Right cardiac atrium (tissue), 5 donors: ENCODE data around the gene ACACB. TPM values are rescaled to one million over a fixed set of nuclear protein-coding genes. Genes with fewer than 3 reads are reported as not detected.

Source experiments
- ATAC-seq, 2 donors: fragments of 200-7000 bp; cut with Tn5 transposase; one replicate each; pipeline versions ENCODE4 v1.8.0 to v1.9.1; 2020; ENCODE audit warnings: moderate library complexity in 2 of 2, mild to moderate bottlenecking in 1 of 2
- DNase-seq, 3 donors: peaks; one replicate each; pipeline ENCODE4 v3.0.0-alpha.2; 2020
- H3K27ac ChIP-seq: one replicate; pipeline ENCODE4 v1.5.1; 2013; ENCODE audit warnings: mild to moderate bottlenecking, low read length, control low read depth, moderate library complexity
- H3K27me3 ChIP-seq: one replicate; pipeline ENCODE4 v1.6.1; 2013; ENCODE audit not compliant: control insufficient read depth, insufficient read depth
- H3K4me1 ChIP-seq: one replicate; pipeline ENCODE4 v1.6.1; 2013; ENCODE audit warnings: low read length; ENCODE audit not compliant: control insufficient read depth, insufficient read depth
- H3K4me3 ChIP-seq: one replicate; pipeline ENCODE4 v1.5.1; 2013; ENCODE audit warnings: low read length, control low read depth
- H3K9me3 ChIP-seq: one replicate; pipeline ENCODE4 v1.6.1; 2013; ENCODE audit warnings: low read length; ENCODE audit not compliant: control insufficient read depth
- whole genome bisulfite sequencing: extraction: QIAGEN DNeasy Blood & Tissue Kit; methylation state at CpG from one replicate; pipeline ENCODE4 v1.1.7; 2013; 5-methylcytosine and 5-hydroxymethylcytosine counted together
- intact Hi-C, 4 donors: fragments of 100-400 bp; cut with DNase I; formaldehyde crosslinking; loops; one replicate each; pipeline versions ENCODE4 v1.11.0 to v1.14.0; 2022 to 2023
- polyA plus RNA-seq: library from polyadenylated mRNA; stranded (reverse); fragments of 200-250 nt; gene quantifications from one replicate; pipeline ENCODE4 v1.2.3, GENCODE V29; 2013
- total RNA-seq, 4 donors: library from RNA; stranded (reverse); fragmentation: NEBNext Ultra II Directional; extraction: Animal tissue kit (Norgen Biotek cat#: 25700); gene quantifications; one replicate each; pipeline ENCODE4 v1.2.1, GENCODE V29; 2021
- donor health status: healthy with polysubstance abuse.
- donor health status: DM: no; HTN: yes; CAD: no.
- donor health status: DM: no; HTN: no; CAD: no.
- donor health status: DM: no; HTN: yes; CAD: no; lungs with severe emphysema.
- donor health status: DM: yes; HTN: yes; CAD: no.

ACACB gene
- total and polyA plus RNA-seq, 5 donors, result 87.1 to 128 (median 115) TPM

GRCh38 chr12:109278912-109279311 lies 162.5 kb downstream of the ACACB start:
- H3K4me3 ChIP-seq, result no peak overlapping the region
- no peak for ATAC-seq
- no peak for DNase-seq
- WGBS, result 81% methylated on average over 10 of the region's 10 CpGs
- H3K4me1 ChIP-seq, result peaks cover 6% of the 10 kb centered on the region
- H3K27me3 ChIP-seq, result no peaks in the 10 kb centered on the region
- H3K9me3 ChIP-seq, result no peaks in the 10 kb centered on the region
- intact Hi-C loops, result no loop called here
- no peak overlapping the region for H3K27ac ChIP-seq

- H3K4me1 ChIP-seq, result peaks cover 6% of the 10 kb centered on the region
- intact Hi-C loops, result no loop called here
- H3K27ac ChIP-seq, result no peak overlapping the region
- 94% methylated on average over 13 of the region's 13 CpGs for WGBS
- ATAC-seq, result no peak
- no peaks in the 10 kb centered on the region for H3K9me3 ChIP-seq
- H3K4me3 ChIP-seq, result no peak overlapping the region
- no peaks in the 10 kb centered on the region for H3K27me3 ChIP-seq
- no peak for DNase-seq
Observed at GRCh38 chr12:109279525-109279924, 163.1 kb downstream of the ACACB start.

GRCh38 chr12:109281452-109281851 lies 165.1 kb downstream of the ACACB start:
- no peak overlapping the region for H3K4me3 ChIP-seq
- no peaks in the 10 kb centered on the region for H3K9me3 ChIP-seq
- no peak overlapping the region for H3K27ac ChIP-seq
- DNase-seq (no peak), ATAC-seq (no peak)
- H3K27me3 ChIP-seq, result no peaks in the 10 kb centered on the region
- H3K4me1 ChIP-seq, result peaks cover 6% of the 10 kb centered on the region
- intact Hi-C loops, result no loop called here
- 89% methylated on average over 17 of the region's 17 CpGs for WGBS

- DNase-seq (no peak), ATAC-seq (no peak)
- no peaks in the 10 kb centered on the region for H3K27me3 ChIP-seq
- H3K9me3 ChIP-seq, result no peaks in the 10 kb centered on the region
- no peaks in the 10 kb centered on the region for H3K4me1 ChIP-seq
- intact Hi-C loops, result no loop called here
- WGBS, result 89% methylated on average over 20 of the region's 20 CpGs
- H3K4me3 ChIP-seq, result no peak overlapping the region
- no peak overlapping the region for H3K27ac ChIP-seq
Observed at GRCh38 chr12:109284392-109284791, 168.0 kb downstream of the ACACB start.

- intact Hi-C loops, result no loop called here
- Histone ChIP-seq H3K4me1 (no peaks in the 10 kb centered on the region), H3K4me3 (no peak overlapping the region), H3K27ac (no peak overlapping the region), H3K27me3 (no peaks in the 10 kb centered on the region), H3K9me3 (no peaks in the 10 kb centered on the region)
- no peak for ATAC-seq
- DNase-seq, result no peak
Observed at GRCh38 chr12:109286252-109286651, 169.9 kb downstream of the ACACB start.

- no peaks in the 10 kb centered on the region for H3K27me3 ChIP-seq
- no peak overlapping the region for H3K27ac ChIP-seq
- DNase-seq, result no peak
- no peaks in the 10 kb centered on the region for H3K9me3 ChIP-seq
- H3K4me3 ChIP-seq, result no peak overlapping the region
- intact Hi-C loops, result no loop called here
- no peak for ATAC-seq
- H3K4me1 ChIP-seq, result no peaks in the 10 kb centered on the region
- 80% methylated on average over 4 of the region's 4 CpGs for WGBS
Observed at GRCh38 chr12:109286652-109287051, 170.3 kb downstream of the ACACB start.

GRCh38 chr12:109287181-109287580 lies 170.8 kb downstream of the ACACB start:
- Histone ChIP-seq H3K27me3 (no peaks in the 10 kb centered on the region), H3K4me3 (no peak overlapping the region), H3K9me3 (no peaks in the 10 kb centered on the region), H3K4me1 (no peaks in the 10 kb centered on the region), H3K27ac (no peak overlapping the region)
- 81% methylated on average over 7 of the region's 7 CpGs for WGBS
- DNase-seq, result no peak
- intact Hi-C loops, result no loop called here
- no peak for ATAC-seq

- intact Hi-C loops, result no loop called here
- no peak for ATAC-seq
- Histone ChIP-seq H3K9me3 (no peaks in the 10 kb centered on the region), H3K27me3 (no peaks in the 10 kb centered on the region), H3K27ac (no peak overlapping the region), H3K4me1 (no peaks in the 10 kb centered on the region), H3K4me3 (no peak overlapping the region)
- WGBS, result 83% methylated on average over 16 of the region's 16 CpGs
- DNase-seq, result no peak
Observed at GRCh38 chr12:109287811-109288469, 171.6 kb downstream of the ACACB start.

- 81% methylated on average over 1 of the region's 1 CpG for WGBS
- ATAC-seq (no peak), DNase-seq (no peak)
- H3K27me3 ChIP-seq, result no peaks in the 10 kb centered on the region
- H3K27ac ChIP-seq, result no peak overlapping the region
- no peak overlapping the region for H3K4me3 ChIP-seq
- H3K4me1 ChIP-seq, result no peaks in the 10 kb centered on the region
- intact Hi-C loops, result no loop called here
- no peaks in the 10 kb centered on the region for H3K9me3 ChIP-seq
Observed at GRCh38 chr12:109288571-109288970, 172.2 kb downstream of the ACACB start.

GRCh38 chr12:109289004-109289403 lies 172.6 kb downstream of the ACACB start:
- no peaks in the 10 kb centered on the region for H3K4me1 ChIP-seq
- no peaks in the 10 kb centered on the region for H3K27me3 ChIP-seq
- H3K9me3 ChIP-seq, result no peaks in the 10 kb centered on the region
- ATAC-seq, result no peak
- WGBS, result 82% methylated on average over 4 of the region's 4 CpGs
- no peak overlapping the region for H3K4me3 ChIP-seq
- intact Hi-C loops, result no loop called here
- no peak overlapping the region for H3K27ac ChIP-seq
- DNase-seq, result no peak

GRCh38 chr12:109289551-109289950 lies 173.2 kb downstream of the ACACB start:
- WGBS, result 89% methylated on average over 6 of the region's 6 CpGs
- ATAC-seq, result no peak
- Histone ChIP-seq H3K4me3 (no peak overlapping the region), H3K4me1 (no peaks in the 10 kb centered on the region), H3K27me3 (no peaks in the 10 kb centered on the region), H3K27ac (no peak overlapping the region), H3K9me3 (no peaks in the 10 kb centered on the region)
- DNase-seq, result no peak
- intact Hi-C loops, result no loop called here

GRCh38 chr12:109290061-109290460 lies 173.7 kb downstream of the ACACB start:
- Histone ChIP-seq H3K4me1 (no peaks in the 10 kb centered on the region), H3K9me3 (no peaks in the 10 kb centered on the region), H3K27me3 (no peaks in the 10 kb centered on the region), H3K27ac (no peak overlapping the region), H3K4me3 (no peak overlapping the region)
- intact Hi-C loops, result no loop called here
- ATAC-seq (no peak), DNase-seq (no peak)
- 90% methylated on average over 18 of the region's 18 CpGs for WGBS
